SK-N-SH treated with all-trans-retinoic acid at 6 μM for 48 hours (cell line): ENCODE data around the gene ZNF446.

Experiments used
- ATAC-seq: fragments of 200-7000 bp; cut with Tn5 transposase; 3 replicates; pipeline ENCODE4 v1.9.1; 2020; ENCODE audit warnings: mild to moderate bottlenecking, moderate library complexity
- ARNTL ChIP-seq: fragments of 450-650 bp; formaldehyde crosslinking; IDR thresholded peaks from 2 replicates; pipeline ENCODE4 v1.5.0; 2020; ENCODE audit warnings: low read depth, mild to moderate bottlenecking, moderate library complexity, borderline replicate concordance
- BACH2 ChIP-seq: fragments of 250-450 bp; sonication (Bioruptor Pico); IDR thresholded peaks from 2 replicates; pipeline ENCODE4 v1.9.0; 2021; ENCODE audit warnings: mild to moderate bottlenecking, borderline replicate concordance
- CREB5 ChIP-seq: fragments of 250-450 bp; sonication (Bioruptor Pico); IDR thresholded peaks from 2 replicates; pipeline ENCODE4 v1.5.1; 2020; ENCODE audit warnings: low read depth, mild to moderate bottlenecking, moderate library complexity
- CSDC2 ChIP-seq: fragments of 250-450 bp; sonication (Bioruptor Pico); IDR thresholded peaks from 2 replicates; pipeline ENCODE4 v1.5.0; 2020; ENCODE audit warnings: mild to moderate bottlenecking, moderate library complexity
- GLIS3 ChIP-seq: fragments of 250-450 bp; sonication (Bioruptor Pico); IDR thresholded peaks from 2 replicates; pipeline ENCODE4 v1.5.0; 2020; ENCODE audit warnings: mild to moderate bottlenecking, moderate library complexity
- ISL1 ChIP-seq: fragments of 250-450 bp; sonication (Bioruptor Pico); IDR thresholded peaks from 2 replicates; pipeline ENCODE4 v2.1.2; 2022; ENCODE audit warnings: mild to moderate bottlenecking, moderate library complexity
- OSR1 ChIP-seq: fragments of 250-450 bp; sonication (Bioruptor Pico); IDR thresholded peaks from 2 replicates; pipeline ENCODE4 v1.8.0; 2022; ENCODE audit warnings: moderate library complexity, mild to moderate bottlenecking, inconsistent platforms
- PPARA ChIP-seq: fragments of 250-450 bp; sonication (Bioruptor Pico); IDR thresholded peaks from 2 replicates; pipeline ENCODE4 v1.5.0; 2020; ENCODE audit warnings: mild to moderate bottlenecking, borderline replicate concordance
- RARB ChIP-seq: fragments of 250-450 bp; sonication (Bioruptor Pico); IDR thresholded peaks from 2 replicates; pipeline ENCODE4 v1.8.0; 2021; ENCODE audit warnings: mild to moderate bottlenecking, moderate library complexity
- SNAI2 ChIP-seq: fragments of 250-450 bp; sonication (Bioruptor Pico); IDR thresholded peaks from 2 replicates; pipeline ENCODE4 v1.5.0; 2020; ENCODE audit warnings: mild to moderate bottlenecking, moderate library complexity
- TCF4 ChIP-seq: fragments of 250-450 bp; sonication (Bioruptor Pico); IDR thresholded peaks from 2 replicates; pipeline ENCODE4 v1.8.0; 2021; ENCODE audit warnings: mild to moderate bottlenecking, moderate library complexity, borderline replicate concordance
- TOX ChIP-seq: fragments of 250-450 bp; sonication (Bioruptor Pico); IDR thresholded peaks from 2 replicates; pipeline ENCODE4 v1.8.0; 2021; ENCODE audit warnings: mild to moderate bottlenecking, moderate library complexity, borderline replicate concordance
- ZC3H10 ChIP-seq: fragments of 250-450 bp; sonication (Bioruptor Pico); IDR thresholded peaks from 2 replicates; pipeline ENCODE4 v1.5.1; 2021; ENCODE audit warnings: mild to moderate bottlenecking, moderate library complexity
- ZFP30 ChIP-seq: fragments of 450-650 bp; formaldehyde crosslinking; IDR thresholded peaks from 2 replicates; pipeline ENCODE4 v1.5.0; 2022; ENCODE audit warnings: mild to moderate bottlenecking, moderate library complexity
- ZNF565 ChIP-seq: fragments of 450-650 bp; formaldehyde crosslinking; conservative IDR thresholded peaks from 2 replicates; pipeline ENCODE4 v1.5.0; 2020; ENCODE audit warnings: low read depth, mild to moderate bottlenecking, moderate library complexity
- ZNF70 ChIP-seq: fragments of 450-650 bp; formaldehyde crosslinking; IDR thresholded peaks from 2 replicates; pipeline ENCODE4 v1.5.0; 2020; ENCODE audit warnings: mild to moderate bottlenecking, moderate library complexity
- TF ChIP-seq, protein P1 (sequence below): fragments of 250-450 bp; sonication (Bioruptor Pico); IDR thresholded peaks from 2 replicates; pipeline ENCODE4 v1.8.0; 2021; ENCODE audit warnings: low read depth, mild to moderate bottlenecking, moderate library complexity, borderline replicate concordance
- TF ChIP-seq, protein P2 (sequence below): fragments of 250-450 bp; sonication (Bioruptor Pico); IDR thresholded peaks from 2 replicates; pipeline ENCODE4 v1.8.0; 2020; ENCODE audit warnings: mild to moderate bottlenecking, moderate library complexity, borderline replicate concordance
- TF ChIP-seq, protein P3 (sequence below): fragments of 250-450 bp; sonication (Bioruptor Pico); IDR thresholded peaks from 2 replicates; pipeline ENCODE4 v1.5.0; 2020; ENCODE audit warnings: mild to moderate bottlenecking, moderate library complexity

The ZNF446 gene

GRCh38 chr19:58471736-58472135, 4.4 kb upstream of the ZNF446 start (continued):
- TF ChIP-seq, protein P1, sequence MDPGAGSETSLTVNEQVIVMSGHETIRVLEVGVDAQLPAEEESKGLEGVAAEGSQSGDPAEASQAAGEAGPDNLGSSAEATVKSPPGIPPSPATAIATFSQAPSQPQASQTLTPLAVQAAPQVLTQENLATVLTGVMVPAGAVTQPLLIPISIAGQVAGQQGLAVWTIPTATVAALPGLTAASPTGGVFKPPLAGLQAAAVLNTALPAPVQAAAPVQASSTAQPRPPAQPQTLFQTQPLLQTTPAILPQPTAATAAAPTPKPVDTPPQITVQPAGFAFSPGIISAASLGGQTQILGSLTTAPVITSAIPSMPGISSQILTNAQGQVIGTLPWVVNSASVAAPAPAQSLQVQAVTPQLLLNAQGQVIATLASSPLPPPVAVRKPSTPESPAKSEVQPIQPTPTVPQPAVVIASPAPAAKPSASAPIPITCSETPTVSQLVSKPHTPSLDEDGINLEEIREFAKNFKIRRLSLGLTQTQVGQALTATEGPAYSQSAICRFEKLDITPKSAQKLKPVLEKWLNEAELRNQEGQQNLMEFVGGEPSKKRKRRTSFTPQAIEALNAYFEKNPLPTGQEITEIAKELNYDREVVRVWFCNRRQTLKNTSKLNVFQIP (CRISPR knock-in tag): no peak
- TF ChIP-seq OSR1 (CRISPR knock-in tag) (no peak), ARNTL (no peak), BACH2 (CRISPR knock-in tag) (no peak), ISL1 (CRISPR knock-in tag) (no peak)
- TF ChIP-seq, all 23 proteins: peak for 0

DNA sequence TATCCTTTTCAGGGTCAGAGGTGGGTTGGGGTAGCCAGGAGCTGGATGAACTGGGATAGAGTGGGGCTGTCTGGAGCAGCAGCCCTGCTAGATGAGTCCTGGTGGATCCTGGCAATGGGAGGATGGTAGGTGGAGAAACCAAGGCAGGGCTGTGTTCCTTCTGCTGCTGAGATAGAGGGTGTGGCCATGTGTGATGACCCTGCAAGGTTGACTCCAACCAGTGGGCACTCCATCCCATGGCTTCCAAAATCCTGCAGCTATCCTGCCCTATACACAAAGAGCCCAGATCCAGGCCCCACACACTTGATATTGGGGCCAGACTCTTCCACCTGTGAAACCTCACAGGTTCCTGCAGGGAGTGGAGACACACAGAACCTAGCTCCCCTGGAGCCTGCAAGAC, 2.4 kb upstream of the ZNF446 start:
- TF ChIP-seq CREB5 (CRISPR knock-in tag) (no peak), GLIS3 (CRISPR knock-in tag) (no peak), CSDC2 (CRISPR knock-in tag) (no peak), OSR1 (CRISPR knock-in tag) (no peak), ZNF565 (no peak), ZNF70 (CRISPR knock-in tag) (no peak), PPARA (CRISPR knock-in tag) (no peak), TCF4 (CRISPR knock-in tag) (no peak), ZC3H10 (no peak), ZFP30 (CRISPR knock-in tag) (no peak), BACH2 (CRISPR knock-in tag) (no peak), TOX (no peak), RARB (CRISPR knock-in tag) (no peak), ARNTL (no peak), ISL1 (CRISPR knock-in tag) (no peak), SNAI2 (no peak)
- TF ChIP-seq, protein P2, sequence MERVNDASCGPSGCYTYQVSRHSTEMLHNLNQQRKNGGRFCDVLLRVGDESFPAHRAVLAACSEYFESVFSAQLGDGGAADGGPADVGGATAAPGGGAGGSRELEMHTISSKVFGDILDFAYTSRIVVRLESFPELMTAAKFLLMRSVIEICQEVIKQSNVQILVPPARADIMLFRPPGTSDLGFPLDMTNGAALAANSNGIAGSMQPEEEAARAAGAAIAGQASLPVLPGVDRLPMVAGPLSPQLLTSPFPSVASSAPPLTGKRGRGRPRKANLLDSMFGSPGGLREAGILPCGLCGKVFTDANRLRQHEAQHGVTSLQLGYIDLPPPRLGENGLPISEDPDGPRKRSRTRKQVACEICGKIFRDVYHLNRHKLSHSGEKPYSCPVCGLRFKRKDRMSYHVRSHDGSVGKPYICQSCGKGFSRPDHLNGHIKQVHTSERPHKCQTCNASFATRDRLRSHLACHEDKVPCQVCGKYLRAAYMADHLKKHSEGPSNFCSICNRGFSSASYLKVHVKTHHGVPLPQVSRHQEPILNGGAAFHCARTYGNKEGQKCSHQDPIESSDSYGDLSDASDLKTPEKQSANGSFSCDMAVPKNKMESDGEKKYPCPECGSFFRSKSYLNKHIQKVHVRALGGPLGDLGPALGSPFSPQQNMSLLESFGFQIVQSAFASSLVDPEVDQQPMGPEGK (CRISPR knock-in tag): no peak
- TF ChIP-seq, protein P1 (CRISPR knock-in tag): no peak
- ATAC-seq: no peak

- no peak for ATAC-seq
- TF ChIP-seq ISL1 (CRISPR knock-in tag): no peak
- TF ChIP-seq CREB5 (CRISPR knock-in tag): no peak
- no peak for TF ChIP-seq ARNTL
- TF ChIP-seq, protein P3, sequence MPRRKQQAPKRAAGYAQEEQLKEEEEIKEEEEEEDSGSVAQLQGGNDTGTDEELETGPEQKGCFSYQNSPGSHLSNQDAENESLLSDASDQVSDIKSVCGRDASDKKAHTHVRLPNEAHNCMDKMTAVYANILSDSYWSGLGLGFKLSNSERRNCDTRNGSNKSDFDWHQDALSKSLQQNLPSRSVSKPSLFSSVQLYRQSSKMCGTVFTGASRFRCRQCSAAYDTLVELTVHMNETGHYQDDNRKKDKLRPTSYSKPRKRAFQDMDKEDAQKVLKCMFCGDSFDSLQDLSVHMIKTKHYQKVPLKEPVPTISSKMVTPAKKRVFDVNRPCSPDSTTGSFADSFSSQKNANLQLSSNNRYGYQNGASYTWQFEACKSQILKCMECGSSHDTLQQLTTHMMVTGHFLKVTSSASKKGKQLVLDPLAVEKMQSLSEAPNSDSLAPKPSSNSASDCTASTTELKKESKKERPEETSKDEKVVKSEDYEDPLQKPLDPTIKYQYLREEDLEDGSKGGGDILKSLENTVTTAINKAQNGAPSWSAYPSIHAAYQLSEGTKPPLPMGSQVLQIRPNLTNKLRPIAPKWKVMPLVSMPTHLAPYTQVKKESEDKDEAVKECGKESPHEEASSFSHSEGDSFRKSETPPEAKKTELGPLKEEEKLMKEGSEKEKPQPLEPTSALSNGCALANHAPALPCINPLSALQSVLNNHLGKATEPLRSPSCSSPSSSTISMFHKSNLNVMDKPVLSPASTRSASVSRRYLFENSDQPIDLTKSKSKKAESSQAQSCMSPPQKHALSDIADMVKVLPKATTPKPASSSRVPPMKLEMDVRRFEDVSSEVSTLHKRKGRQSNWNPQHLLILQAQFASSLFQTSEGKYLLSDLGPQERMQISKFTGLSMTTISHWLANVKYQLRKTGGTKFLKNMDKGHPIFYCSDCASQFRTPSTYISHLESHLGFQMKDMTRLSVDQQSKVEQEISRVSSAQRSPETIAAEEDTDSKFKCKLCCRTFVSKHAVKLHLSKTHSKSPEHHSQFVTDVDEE (CRISPR knock-in tag): no peak
Observed at GRCh38 chr19:58474291-58474996, 1.7 kb upstream of the ZNF446 start.
